Activated CD4-positive, alpha-beta T cell treated with anti-CD3 and anti-CD28 coated beads, Interleukin-2, amount 10 ng/mL, durations not matched to agents 24 days and 14 days (primary cell): ENCODE data around the gene GSC. TPM values are rescaled to one million over a fixed set of nuclear protein-coding genes. Genes with fewer than 3 reads are reported as not detected.
"Not testable (repeated sequence)": the region's sequence is repeated elsewhere in the genome, so short reads cannot be mapped to it uniquely, and the experiment has no call there.

Experiments used
- DNase-seq: peaks from one replicate; pipeline ENCODE4 v3.0.0; 2022
- H3K27ac Mint-ChIP-seq: one replicate; pipeline ENCODE4 v1.8.0; 2022; ENCODE audit warnings: mild to moderate bottlenecking, mixed read lengths
- H3K27me3 Mint-ChIP-seq: one replicate; pipeline ENCODE4 v1.8.0; 2022; ENCODE audit warnings: mixed read lengths
- H3K36me3 Mint-ChIP-seq: one replicate; pipeline ENCODE4 v1.8.0; 2022; ENCODE audit warnings: low read depth, mild to moderate bottlenecking, mixed read lengths
- H3K4me1 Mint-ChIP-seq: one replicate; pipeline ENCODE4 v1.8.0; 2021; ENCODE audit warnings: mixed read lengths
- H3K4me3 Mint-ChIP-seq: one replicate; pipeline ENCODE4 v1.8.0; 2022; ENCODE audit warnings: mild to moderate bottlenecking, moderate library complexity, mixed read lengths
- H3K9me3 Mint-ChIP-seq: one replicate; pipeline ENCODE4 v1.8.0; 2021; ENCODE audit warnings: mixed read lengths
- intact Hi-C: fragments of 100-400 bp; cut with micrococcal nuclease; formaldehyde crosslinking; loops from one replicate; pipeline ENCODE4 v1.15.1; 2023
- total RNA-seq: library from RNA; stranded (reverse); gene quantifications from 2 replicates; pipeline ENCODE4 v1.2.3, GENCODE V29; 2022

The GSC gene
- total RNA-seq, 1 donor from 2014 or later = not detected

GRCh38 chr14:94747153-94747552, 22.8 kb downstream of the GSC start:
- H3K9me3 Mint-ChIP-seq, H3K27me3 Mint-ChIP-seq, H3K4me1 Mint-ChIP-seq, H3K4me3 Mint-ChIP-seq, H3K27ac Mint-ChIP-seq, H3K36me3 Mint-ChIP-seq, intact Hi-C loops, DNase-seq: not testable (repeated sequence)

- DNase-seq = no peak
- Mint-ChIP-seq H3K4me3 (no peak overlapping the region), H3K36me3 (no peaks in the 10 kb centered on the region), H3K27me3 (peaks cover 2% of the 10 kb centered on the region), H3K4me1 (no peaks in the 10 kb centered on the region), H3K27ac (no peak overlapping the region), H3K9me3 (no peaks in the 10 kb centered on the region)
- intact Hi-C loops = no loop called here
Observed at GRCh38 chr14:94746131-94746530, 23.8 kb downstream of the GSC start.

DNA sequence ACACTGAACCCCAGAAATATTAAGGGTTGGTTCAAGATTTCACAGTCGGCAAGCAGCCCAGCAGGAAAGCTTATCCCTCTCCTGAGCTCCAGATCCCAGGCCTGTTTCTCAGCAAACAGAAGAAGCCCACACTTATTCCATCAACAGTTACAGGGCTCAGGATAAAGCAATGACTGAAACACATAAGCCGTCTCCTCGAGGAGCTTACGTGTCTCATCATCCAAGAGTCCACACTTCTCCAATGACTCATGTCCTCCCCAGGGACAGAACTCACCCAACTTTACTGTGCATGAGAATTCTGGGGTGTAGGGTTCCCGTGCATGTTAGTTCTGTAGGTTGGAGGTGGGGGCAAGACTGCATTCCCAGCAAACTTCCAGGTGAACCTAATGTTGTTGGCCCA, 31.2 kb downstream of the GSC start:
- DNase-seq = no peak
- H3K36me3 Mint-ChIP-seq = no peaks in the 10 kb centered on the region
- H3K9me3 Mint-ChIP-seq = no peaks in the 10 kb centered on the region
- no peaks in the 10 kb centered on the region for H3K4me1 Mint-ChIP-seq
- no peak overlapping the region for H3K4me3 Mint-ChIP-seq
- no peaks in the 10 kb centered on the region for H3K27me3 Mint-ChIP-seq
- H3K27ac Mint-ChIP-seq = no peak overlapping the region
- intact Hi-C loops = no loop called here

- Mint-ChIP-seq H3K4me1 (no peaks in the 10 kb centered on the region), H3K27ac (no peak overlapping the region), H3K4me3 (no peak overlapping the region), H3K36me3 (no peaks in the 10 kb centered on the region), H3K27me3 (no peaks in the 10 kb centered on the region), H3K9me3 (no peaks in the 10 kb centered on the region)
- intact Hi-C loops = no loop called here
- DNase-seq = no peak
Observed at GRCh38 chr14:94738097-94738496, 31.8 kb downstream of the GSC start.

DNA sequence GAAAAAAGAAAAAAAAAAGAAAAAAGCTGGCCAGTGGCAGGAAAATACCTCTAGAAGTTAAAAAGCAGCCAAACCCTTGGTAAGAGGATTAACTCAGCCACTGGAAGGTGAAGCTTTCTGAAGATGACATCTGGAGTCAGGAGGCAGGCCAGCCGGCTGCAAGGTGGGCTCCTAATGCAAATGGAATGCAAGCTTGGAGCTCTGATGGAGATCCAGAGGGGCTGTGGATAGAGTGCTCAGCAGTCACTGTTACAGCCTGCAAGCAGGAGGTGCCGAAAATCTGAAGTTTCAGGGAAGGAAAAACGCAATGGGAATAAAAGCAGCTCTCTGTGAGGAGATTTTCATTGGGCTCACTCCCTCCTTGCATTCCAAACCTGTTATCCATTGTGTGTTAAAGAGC, 41.0 kb downstream of the GSC start:
- intact Hi-C loops = no loop called here
- Mint-ChIP-seq H3K4me3 (no peak overlapping the region), H3K4me1 (no peaks in the 10 kb centered on the region), H3K9me3 (no peaks in the 10 kb centered on the region), H3K27ac (no peak overlapping the region), H3K27me3 (peaks cover 5% of the 10 kb centered on the region), H3K36me3 (no peaks in the 10 kb centered on the region)
- DNase-seq = no peak

DNA sequence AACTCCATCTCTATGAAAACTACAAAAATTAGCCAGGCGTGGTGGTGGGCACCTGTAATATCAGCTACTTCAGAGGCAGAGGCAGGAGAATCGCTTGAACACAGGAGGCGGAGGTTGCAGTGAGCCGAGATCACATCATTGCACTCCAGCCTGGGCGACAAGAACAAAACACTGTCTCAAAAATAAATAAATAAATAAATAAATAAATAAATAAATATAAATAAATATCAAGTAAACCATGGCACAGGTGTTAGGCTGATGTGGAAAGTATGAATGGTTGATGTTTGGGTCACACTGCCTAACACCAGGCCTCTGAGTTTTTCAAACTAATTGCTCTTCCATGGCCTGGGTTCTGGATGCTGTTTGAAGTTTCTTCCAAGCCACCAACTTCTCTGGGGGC, 41.5 kb downstream of the GSC start:
- H3K27me3 Mint-ChIP-seq, H3K4me1 Mint-ChIP-seq, H3K4me3 Mint-ChIP-seq, H3K27ac Mint-ChIP-seq, H3K9me3 Mint-ChIP-seq, intact Hi-C loops, DNase-seq, H3K36me3 Mint-ChIP-seq: not testable (repeated sequence)

DNA sequence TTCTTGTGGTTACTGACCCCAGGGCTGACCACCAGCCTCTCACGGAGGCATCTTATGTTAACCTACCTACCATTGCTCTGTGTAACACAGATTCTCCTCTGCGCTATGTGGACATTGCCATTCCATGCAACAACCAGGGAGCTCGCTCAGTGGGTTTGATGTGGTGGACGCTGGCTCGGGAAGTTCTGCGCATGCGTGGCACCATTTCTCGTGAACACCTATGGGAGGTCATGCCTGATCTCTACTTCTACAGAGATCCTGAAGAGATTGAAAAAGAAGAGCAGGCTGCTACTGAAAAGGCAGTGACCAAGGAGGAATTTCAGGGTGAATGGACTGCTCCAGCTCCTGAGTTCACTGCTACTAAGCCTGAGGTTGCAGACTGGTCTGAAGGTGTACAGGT, 43.3 kb downstream of the GSC start:
- intact Hi-C loops, H3K27ac Mint-ChIP-seq, DNase-seq, H3K4me3 Mint-ChIP-seq, H3K4me1 Mint-ChIP-seq, H3K9me3 Mint-ChIP-seq, H3K36me3 Mint-ChIP-seq, H3K27me3 Mint-ChIP-seq: not testable (repeated sequence)

- no peak for DNase-seq
- Mint-ChIP-seq H3K9me3 (no peaks in the 10 kb centered on the region), H3K4me3 (no peak overlapping the region), H3K27me3 (peaks cover 11% of the 10 kb centered on the region), H3K27ac (no peak overlapping the region), H3K4me1 (no peaks in the 10 kb centered on the region), H3K36me3 (no peaks in the 10 kb centered on the region)
- intact Hi-C loops = no loop called here
Observed at GRCh38 chr14:94724993-94725392, 44.9 kb downstream of the GSC start.

DNA sequence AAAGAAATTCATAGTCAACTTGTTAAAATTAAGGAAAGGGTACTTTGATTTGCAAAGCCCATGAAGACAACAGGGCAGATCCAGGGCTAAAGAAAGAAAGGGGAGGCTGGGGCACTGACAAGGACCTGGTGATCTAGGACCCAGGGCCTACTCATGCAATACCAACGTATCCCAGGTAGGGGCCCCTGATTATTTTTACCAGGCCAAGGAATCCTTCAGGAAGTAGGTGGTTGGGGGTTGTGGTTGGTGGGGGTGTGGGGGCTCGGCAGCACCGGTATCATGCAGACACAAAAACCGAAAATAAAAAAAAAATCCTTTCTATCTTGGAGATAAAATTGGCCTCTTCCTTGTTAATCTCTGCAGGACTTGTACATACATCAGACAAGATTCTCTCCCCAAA, 47.5 kb downstream of the GSC start:
- no peak overlapping the region for H3K27ac Mint-ChIP-seq
- DNase-seq = no peak
- no peaks in the 10 kb centered on the region for H3K9me3 Mint-ChIP-seq
- peaks cover 11% of the 10 kb centered on the region for H3K27me3 Mint-ChIP-seq
- H3K4me1 Mint-ChIP-seq = no peaks in the 10 kb centered on the region
- no peaks in the 10 kb centered on the region for H3K36me3 Mint-ChIP-seq
- H3K4me3 Mint-ChIP-seq = no peak overlapping the region
- intact Hi-C loops = no loop called here

Other genes with a start within 250 kb of the GSC start
- not detected in 2 replicates for gene SERPINA4, start 208.7 kb downstream of the GSC start, total RNA-seq
- not detected in 2 replicates for gene SERPINA5, start 188.7 kb downstream of the GSC start, total RNA-seq
- gene SERPINA3, start 157.7 kb downstream of the GSC start, total RNA-seq = not detected in 2 replicates